K562 (cell line): ENCODE results near the gene WNT6. TPM values are rescaled to one million over a fixed set of nuclear protein-coding genes. Genes with fewer than 3 reads are reported as not detected.

Experiments
- DNMT1 ChIP-seq: fragments of 450-650 bp; IDR thresholded peaks from 2 replicates; pipeline ENCODE4 v1.6.1; 2016; ENCODE audit warnings: antibody characterized with exemption, mild to moderate bottlenecking
- MCM5 ChIP-seq: fragments of 450-650 bp; IDR thresholded peaks from 2 replicates; pipeline ENCODE4 v1.6.1; 2016; ENCODE audit warnings: low read depth
- MTA1 ChIP-seq: fragments of 450-650 bp; IDR thresholded peaks from 2 replicates; pipeline ENCODE4 v1.6.1; 2017; ENCODE audit warnings: borderline replicate concordance
- NFIC ChIP-seq: fragments of 450-650 bp; IDR thresholded peaks from 2 replicates; pipeline ENCODE4 v1.6.1; 2017; ENCODE audit warnings: mild to moderate bottlenecking, inconsistent platforms
- NONO ChIP-seq, 2 experiments: fragments of 200-400 bp in 1 of 2; fragments of 450-650 bp in 1 of 2; formaldehyde crosslinking in 1 of 2; IDR thresholded peaks; 2 replicates each; pipeline ENCODE4 v1.6.1; 2017; ENCODE audit warnings: low read depth in 2 of 2, mild to moderate bottlenecking in 2 of 2, moderate library complexity in 2 of 2, low read length in 1 of 2
- POLR2B ChIP-seq: fragments of 450-650 bp; IDR thresholded peaks from 2 replicates; pipeline ENCODE4 v1.6.1; 2018; ENCODE audit warnings: low read depth; ENCODE audit not compliant: partially characterized antibody
- SMARCE1 ChIP-seq: fragments of 450-650 bp; IDR thresholded peaks from 2 replicates; pipeline ENCODE4 v1.7.1; 2016; ENCODE audit warnings: mild to moderate bottlenecking
- ZNF12 ChIP-seq: sonication (generic); formaldehyde crosslinking; IDR thresholded peaks from 2 replicates; pipeline ENCODE4 v1.4.0; 2020; ENCODE audit warnings: mild to moderate bottlenecking, missing genetic modification reagents
- ZNF217 ChIP-seq: sonication (generic); formaldehyde crosslinking; IDR thresholded peaks from 2 replicates; pipeline ENCODE4 v1.8.0; 2022; ENCODE audit warnings: mild to moderate bottlenecking, missing genetic modification reagents
- ZNF79 ChIP-seq: fragments of 250-450 bp; sonication (Bioruptor Pico); IDR thresholded peaks from 2 replicates; pipeline ENCODE4 v1.4.0; 2020; ENCODE audit warnings: low read depth, mild to moderate bottlenecking, moderate library complexity
- polyA plus RNA-seq, 8 experiments: library from polyadenylated mRNA; depleted of rRNA in 4 of 8; stranded (reverse) in 5 of 8; unstranded in 3 of 8; fragments of >200 nt; fragmentation: Nextera tagmentation in 2 of 8; fragmentation: Illumina TruSeq in 1 of 8; extraction: Ambion mirVana in 2 of 8; extraction: Trizol in 1 of 8; gene quantifications; 2 replicates each; pipeline versions ENCODE4 v1.2.1 to v1.2.3, GENCODE V29; 2011 to 2014; ENCODE audit warnings: inconsistent platforms in 1 of 8, missing spikeins in 1 of 8
- total RNA-seq, 7 experiments: library from RNA; depleted of rRNA in 6 of 7; stranded (reverse); fragments of >200 nt in 6 of 7; fragmentation: Illumina TruSeq in 2 of 7; extraction: Trizol in 2 of 7; gene quantifications; 2 replicates each; pipeline versions ENCODE4 v1.2.1 to v1.2.3, GENCODE V29; 2011 to 2021; ENCODE audit warnings: low replicate concordance in 1 of 7
- TF ChIP-seq, protein P1 (sequence below): fragments of 450-650 bp; IDR thresholded peaks from 2 replicates; pipeline ENCODE4 v1.6.1; 2016; ENCODE audit warnings: mild to moderate bottlenecking, moderate library complexity
- TF ChIP-seq, protein P2 (sequence below): fragments of 200-800 bp; sonication (Bioruptor generic); IDR thresholded peaks from 2 replicates; pipeline ENCODE4 v1.6.1; 2017; ENCODE audit warnings: missing genetic modification characterization, missing compliant biosample characterization
- TF ChIP-seq, protein P3 (sequence below): sonication (generic); formaldehyde crosslinking; IDR thresholded peaks from 2 replicates; pipeline ENCODE4 v1.5.0; 2020; ENCODE audit warnings: missing genetic modification reagents

WNT6 gene
- total and polyA plus RNA-seq, 9 of the 15 experiments (the other 6 are each of a cell fraction or from before 2014, with no cell fraction given) = not detected

DNA sequence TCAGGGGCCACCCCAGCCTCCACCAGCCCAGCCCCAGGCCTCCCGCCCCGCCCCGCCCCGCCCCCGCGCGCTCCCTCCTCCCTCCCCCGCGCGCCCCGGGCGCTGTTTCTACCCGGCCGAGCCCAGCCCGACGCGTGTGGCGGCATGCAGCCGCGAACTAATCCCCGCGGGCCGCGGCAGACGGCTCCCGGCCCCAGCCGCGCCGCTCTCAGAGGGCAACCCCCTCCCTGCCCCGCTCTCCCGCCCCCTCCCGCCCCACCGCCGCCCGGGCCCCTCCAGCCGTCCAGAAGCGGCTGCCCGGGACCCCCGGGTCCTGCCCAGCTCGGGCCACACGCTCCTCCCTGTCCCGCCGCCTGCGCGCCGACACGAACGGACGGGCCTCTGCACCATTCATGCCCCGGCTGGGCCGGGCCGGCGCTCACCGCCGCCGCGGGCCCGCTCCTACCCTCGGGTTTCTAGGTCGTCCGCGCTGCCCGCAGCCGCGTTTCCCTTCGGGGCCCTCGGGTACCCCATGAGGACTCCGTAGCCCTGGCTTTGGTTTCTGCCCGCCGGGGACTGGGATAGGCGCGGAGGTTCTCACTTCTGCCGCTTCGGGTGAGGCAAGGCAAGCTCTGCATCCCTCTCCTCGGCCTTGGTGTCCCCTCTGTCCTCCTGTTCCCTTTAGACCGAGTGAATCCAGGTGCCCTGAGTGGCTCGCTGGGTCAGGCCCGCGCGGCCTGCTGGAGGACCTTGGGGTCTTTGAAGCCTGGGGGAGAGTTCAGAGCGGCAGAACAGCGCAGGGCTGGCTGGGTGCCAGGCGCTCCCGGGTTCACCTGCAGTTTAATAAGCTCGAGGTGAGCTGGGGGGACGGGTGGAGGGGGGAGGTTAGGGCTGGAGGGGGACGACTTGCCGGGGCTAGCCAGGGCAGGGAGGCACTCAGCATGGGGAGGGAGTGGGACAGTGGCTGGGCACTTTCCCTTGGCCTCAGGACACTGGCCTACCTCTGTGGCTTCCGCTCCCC is 24.2 kb downstream of the WNT6 start (continued):
- TF ChIP-seq, protein P1, sequence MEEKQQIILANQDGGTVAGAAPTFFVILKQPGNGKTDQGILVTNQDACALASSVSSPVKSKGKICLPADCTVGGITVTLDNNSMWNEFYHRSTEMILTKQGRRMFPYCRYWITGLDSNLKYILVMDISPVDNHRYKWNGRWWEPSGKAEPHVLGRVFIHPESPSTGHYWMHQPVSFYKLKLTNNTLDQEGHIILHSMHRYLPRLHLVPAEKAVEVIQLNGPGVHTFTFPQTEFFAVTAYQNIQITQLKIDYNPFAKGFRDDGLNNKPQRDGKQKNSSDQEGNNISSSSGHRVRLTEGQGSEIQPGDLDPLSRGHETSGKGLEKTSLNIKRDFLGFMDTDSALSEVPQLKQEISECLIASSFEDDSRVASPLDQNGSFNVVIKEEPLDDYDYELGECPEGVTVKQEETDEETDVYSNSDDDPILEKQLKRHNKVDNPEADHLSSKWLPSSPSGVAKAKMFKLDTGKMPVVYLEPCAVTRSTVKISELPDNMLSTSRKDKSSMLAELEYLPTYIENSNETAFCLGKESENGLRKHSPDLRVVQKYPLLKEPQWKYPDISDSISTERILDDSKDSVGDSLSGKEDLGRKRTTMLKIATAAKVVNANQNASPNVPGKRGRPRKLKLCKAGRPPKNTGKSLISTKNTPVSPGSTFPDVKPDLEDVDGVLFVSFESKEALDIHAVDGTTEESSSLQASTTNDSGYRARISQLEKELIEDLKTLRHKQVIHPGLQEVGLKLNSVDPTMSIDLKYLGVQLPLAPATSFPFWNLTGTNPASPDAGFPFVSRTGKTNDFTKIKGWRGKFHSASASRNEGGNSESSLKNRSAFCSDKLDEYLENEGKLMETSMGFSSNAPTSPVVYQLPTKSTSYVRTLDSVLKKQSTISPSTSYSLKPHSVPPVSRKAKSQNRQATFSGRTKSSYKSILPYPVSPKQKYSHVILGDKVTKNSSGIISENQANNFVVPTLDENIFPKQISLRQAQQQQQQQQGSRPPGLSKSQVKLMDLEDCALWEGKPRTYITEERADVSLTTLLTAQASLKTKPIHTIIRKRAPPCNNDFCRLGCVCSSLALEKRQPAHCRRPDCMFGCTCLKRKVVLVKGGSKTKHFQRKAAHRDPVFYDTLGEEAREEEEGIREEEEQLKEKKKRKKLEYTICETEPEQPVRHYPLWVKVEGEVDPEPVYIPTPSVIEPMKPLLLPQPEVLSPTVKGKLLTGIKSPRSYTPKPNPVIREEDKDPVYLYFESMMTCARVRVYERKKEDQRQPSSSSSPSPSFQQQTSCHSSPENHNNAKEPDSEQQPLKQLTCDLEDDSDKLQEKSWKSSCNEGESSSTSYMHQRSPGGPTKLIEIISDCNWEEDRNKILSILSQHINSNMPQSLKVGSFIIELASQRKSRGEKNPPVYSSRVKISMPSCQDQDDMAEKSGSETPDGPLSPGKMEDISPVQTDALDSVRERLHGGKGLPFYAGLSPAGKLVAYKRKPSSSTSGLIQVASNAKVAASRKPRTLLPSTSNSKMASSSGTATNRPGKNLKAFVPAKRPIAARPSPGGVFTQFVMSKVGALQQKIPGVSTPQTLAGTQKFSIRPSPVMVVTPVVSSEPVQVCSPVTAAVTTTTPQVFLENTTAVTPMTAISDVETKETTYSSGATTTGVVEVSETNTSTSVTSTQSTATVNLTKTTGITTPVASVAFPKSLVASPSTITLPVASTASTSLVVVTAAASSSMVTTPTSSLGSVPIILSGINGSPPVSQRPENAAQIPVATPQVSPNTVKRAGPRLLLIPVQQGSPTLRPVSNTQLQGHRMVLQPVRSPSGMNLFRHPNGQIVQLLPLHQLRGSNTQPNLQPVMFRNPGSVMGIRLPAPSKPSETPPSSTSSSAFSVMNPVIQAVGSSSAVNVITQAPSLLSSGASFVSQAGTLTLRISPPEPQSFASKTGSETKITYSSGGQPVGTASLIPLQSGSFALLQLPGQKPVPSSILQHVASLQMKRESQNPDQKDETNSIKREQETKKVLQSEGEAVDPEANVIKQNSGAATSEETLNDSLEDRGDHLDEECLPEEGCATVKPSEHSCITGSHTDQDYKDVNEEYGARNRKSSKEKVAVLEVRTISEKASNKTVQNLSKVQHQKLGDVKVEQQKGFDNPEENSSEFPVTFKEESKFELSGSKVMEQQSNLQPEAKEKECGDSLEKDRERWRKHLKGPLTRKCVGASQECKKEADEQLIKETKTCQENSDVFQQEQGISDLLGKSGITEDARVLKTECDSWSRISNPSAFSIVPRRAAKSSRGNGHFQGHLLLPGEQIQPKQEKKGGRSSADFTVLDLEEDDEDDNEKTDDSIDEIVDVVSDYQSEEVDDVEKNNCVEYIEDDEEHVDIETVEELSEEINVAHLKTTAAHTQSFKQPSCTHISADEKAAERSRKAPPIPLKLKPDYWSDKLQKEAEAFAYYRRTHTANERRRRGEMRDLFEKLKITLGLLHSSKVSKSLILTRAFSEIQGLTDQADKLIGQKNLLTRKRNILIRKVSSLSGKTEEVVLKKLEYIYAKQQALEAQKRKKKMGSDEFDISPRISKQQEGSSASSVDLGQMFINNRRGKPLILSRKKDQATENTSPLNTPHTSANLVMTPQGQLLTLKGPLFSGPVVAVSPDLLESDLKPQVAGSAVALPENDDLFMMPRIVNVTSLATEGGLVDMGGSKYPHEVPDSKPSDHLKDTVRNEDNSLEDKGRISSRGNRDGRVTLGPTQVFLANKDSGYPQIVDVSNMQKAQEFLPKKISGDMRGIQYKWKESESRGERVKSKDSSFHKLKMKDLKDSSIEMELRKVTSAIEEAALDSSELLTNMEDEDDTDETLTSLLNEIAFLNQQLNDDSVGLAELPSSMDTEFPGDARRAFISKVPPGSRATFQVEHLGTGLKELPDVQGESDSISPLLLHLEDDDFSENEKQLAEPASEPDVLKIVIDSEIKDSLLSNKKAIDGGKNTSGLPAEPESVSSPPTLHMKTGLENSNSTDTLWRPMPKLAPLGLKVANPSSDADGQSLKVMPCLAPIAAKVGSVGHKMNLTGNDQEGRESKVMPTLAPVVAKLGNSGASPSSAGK = no peak
- TF ChIP-seq, protein P2, sequence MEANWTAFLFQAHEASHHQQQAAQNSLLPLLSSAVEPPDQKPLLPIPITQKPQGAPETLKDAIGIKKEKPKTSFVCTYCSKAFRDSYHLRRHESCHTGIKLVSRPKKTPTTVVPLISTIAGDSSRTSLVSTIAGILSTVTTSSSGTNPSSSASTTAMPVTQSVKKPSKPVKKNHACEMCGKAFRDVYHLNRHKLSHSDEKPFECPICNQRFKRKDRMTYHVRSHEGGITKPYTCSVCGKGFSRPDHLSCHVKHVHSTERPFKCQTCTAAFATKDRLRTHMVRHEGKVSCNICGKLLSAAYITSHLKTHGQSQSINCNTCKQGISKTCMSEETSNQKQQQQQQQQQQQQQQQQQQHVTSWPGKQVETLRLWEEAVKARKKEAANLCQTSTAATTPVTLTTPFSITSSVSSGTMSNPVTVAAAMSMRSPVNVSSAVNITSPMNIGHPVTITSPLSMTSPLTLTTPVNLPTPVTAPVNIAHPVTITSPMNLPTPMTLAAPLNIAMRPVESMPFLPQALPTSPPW (CRISPR knock-in tag) = peak; percentile 45
- TF ChIP-seq NONO (IDR thresholded peaks at IDR 0.05; ENCODE audit: low read depth in 2 of 2, low read length in 1 of 2) = no peak
- no peak for TF ChIP-seq ZNF79
- no peak for TF ChIP-seq MTA1
- no peak for TF ChIP-seq DNMT1
- no peak for TF ChIP-seq ZNF12 (CRISPR knock-in tag)
- no peak for TF ChIP-seq ZNF217
- no peak for TF ChIP-seq MCM5
- TF ChIP-seq SMARCE1 = no peak
- peak; percentile 42 for TF ChIP-seq NFIC
- TF ChIP-seq POLR2B = no peak
- TF ChIP-seq, protein P3, sequence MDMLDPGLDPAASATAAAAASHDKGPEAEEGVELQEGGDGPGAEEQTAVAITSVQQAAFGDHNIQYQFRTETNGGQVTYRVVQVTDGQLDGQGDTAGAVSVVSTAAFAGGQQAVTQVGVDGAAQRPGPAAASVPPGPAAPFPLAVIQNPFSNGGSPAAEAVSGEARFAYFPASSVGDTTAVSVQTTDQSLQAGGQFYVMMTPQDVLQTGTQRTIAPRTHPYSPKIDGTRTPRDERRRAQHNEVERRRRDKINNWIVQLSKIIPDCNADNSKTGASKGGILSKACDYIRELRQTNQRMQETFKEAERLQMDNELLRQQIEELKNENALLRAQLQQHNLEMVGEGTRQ = no peak
